PC-3 (cell line): ENCODE results near the gene ACTL7A.

Source experiments
- EZH2phosphoT487 ChIP-seq: fragments of 300-600 bp; sonication (generic); IDR thresholded peaks from 2 replicates; pipeline ENCODE4 v1.6.1; 2018; ENCODE audit warnings: mild to moderate bottlenecking, antibody characterized with exemption, low read length, borderline replicate concordance
- TF ChIP-seq, protein P1 (sequence below): fragments of 300-600 bp; sonication (generic); conservative IDR thresholded peaks from 2 replicates; pipeline ENCODE4 v1.5.1; 2017; ENCODE audit warnings: antibody characterized with exemption, low read depth, mild to moderate bottlenecking, low read length

GRCh38 chr9:108812396-108813025 is 49.6 kb upstream of the ACTL7A start:
- TF ChIP-seq, protein P1, sequence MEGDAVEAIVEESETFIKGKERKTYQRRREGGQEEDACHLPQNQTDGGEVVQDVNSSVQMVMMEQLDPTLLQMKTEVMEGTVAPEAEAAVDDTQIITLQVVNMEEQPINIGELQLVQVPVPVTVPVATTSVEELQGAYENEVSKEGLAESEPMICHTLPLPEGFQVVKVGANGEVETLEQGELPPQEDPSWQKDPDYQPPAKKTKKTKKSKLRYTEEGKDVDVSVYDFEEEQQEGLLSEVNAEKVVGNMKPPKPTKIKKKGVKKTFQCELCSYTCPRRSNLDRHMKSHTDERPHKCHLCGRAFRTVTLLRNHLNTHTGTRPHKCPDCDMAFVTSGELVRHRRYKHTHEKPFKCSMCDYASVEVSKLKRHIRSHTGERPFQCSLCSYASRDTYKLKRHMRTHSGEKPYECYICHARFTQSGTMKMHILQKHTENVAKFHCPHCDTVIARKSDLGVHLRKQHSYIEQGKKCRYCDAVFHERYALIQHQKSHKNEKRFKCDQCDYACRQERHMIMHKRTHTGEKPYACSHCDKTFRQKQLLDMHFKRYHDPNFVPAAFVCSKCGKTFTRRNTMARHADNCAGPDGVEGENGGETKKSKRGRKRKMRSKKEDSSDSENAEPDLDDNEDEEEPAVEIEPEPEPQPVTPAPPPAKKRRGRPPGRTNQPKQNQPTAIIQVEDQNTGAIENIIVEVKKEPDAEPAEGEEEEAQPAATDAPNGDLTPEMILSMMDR = no peak
- TF ChIP-seq EZH2phosphoT487 = no peak
